Esophagus muscularis mucosa (tissue), 4 donors: Measurements from ENCODE around the gene SMPD2. TPM values are rescaled to one million over a fixed set of nuclear protein-coding genes. Genes with fewer than 3 reads are reported as not detected.

ENCODE experiments used
- DNase-seq: peaks from one replicate; pipeline ENCODE4 v3.0.0-alpha.2; 2017; ENCODE audit errors: extremely low spot score
- H3K27ac ChIP-seq, 4 donors: fragments of 200-600 bp; sonication (generic); replicated peaks in 1 of 4; 1 replicate in 3 of 4; 2 replicates in 1 of 4; pipeline ENCODE4 v1.5.1; 2016 to 2019; ENCODE audit warnings: mild to moderate bottlenecking in 1 of 4
- H3K27me3 ChIP-seq, 4 donors: fragments of 200-600 bp; sonication (generic); one replicate each; pipeline versions ENCODE4 v1.5.1 to v1.6.0; 2016 to 2019
- H3K36me3 ChIP-seq, 4 donors: fragments of 200-600 bp; sonication (generic); one replicate each; pipeline ENCODE4 v1.5.1; 2016 to 2019
- H3K4me1 ChIP-seq, 4 donors: fragments of 200-600 bp; sonication (generic); one replicate each; pipeline ENCODE4 v1.5.1; 2016 to 2019
- H3K4me3 ChIP-seq, 4 donors: fragments of 200-600 bp; sonication (generic); 1 replicate in 2 of 4; 2 replicates in 2 of 4; pipeline ENCODE4 v1.5.1; 2016 to 2019; ENCODE audit warnings: mild to moderate bottlenecking in 4 of 4, moderate library complexity in 1 of 4
- H3K9me3 ChIP-seq, 4 donors: fragments of 200-600 bp; sonication (generic); 1 replicate in 3 of 4; 2 replicates in 1 of 4; pipeline ENCODE4 v1.5.1; 2016 to 2019
- CTCF ChIP-seq, 3 experiments: fragments of 200-600 bp in 2 of 3; fragments of 450-650 bp in 1 of 3; sonication (generic) in 2 of 3; IDR thresholded peaks; one replicate each; pipeline ENCODE4 v1.5.1; 2017 to 2019; ENCODE audit warnings: antibody characterized with exemption in 3 of 3, mild to moderate bottlenecking in 2 of 3, moderate library complexity in 1 of 3
- EP300 ChIP-seq: sonication (generic); formaldehyde crosslinking; IDR thresholded peaks from one replicate; pipeline ENCODE4 v1.6.1; 2017; ENCODE audit warnings: antibody characterized with exemption
- POLR2A ChIP-seq: fragments of 450-650 bp; IDR thresholded peaks from one replicate; pipeline ENCODE4 v1.6.1; 2017; ENCODE audit warnings: antibody characterized with exemption, moderate library complexity, mild to moderate bottlenecking, low read depth
- POLR2AphosphoS5 ChIP-seq, 2 donors: sonication (generic); formaldehyde crosslinking; IDR thresholded peaks; one replicate each; pipeline ENCODE4 v1.6.1; 2017; ENCODE audit warnings: antibody characterized with exemption in 2 of 2
- WGBS: methylation state at CpG from one replicate; pipeline ENCODE4 v1.1.5; 2018; 5-methylcytosine and 5-hydroxymethylcytosine counted together
- intact Hi-C: fragments of 100-400 bp; cut with DNase I; formaldehyde crosslinking; loops from one replicate; pipeline ENCODE4 v1.15.1; 2023
- total RNA-seq, 4 donors: library from RNA; depleted of rRNA; stranded (reverse); fragments of >200 nt; gene quantifications; one replicate each; pipeline versions ENCODE4 v1.1.0 to v1.2.1, GENCODE V29; 2016

SMPD2 gene
- total RNA-seq, 4 donors from 2014 or later = 4.6 to 7.6 (median 6.4) TPM

GRCh38 chr6:109454496-109455436 is 14.2 kb downstream of the SMPD2 start:
- TF ChIP-seq POLR2AphosphoS5 (IDR thresholded peaks at IDR 0.05) = peak; percentile 31 to 32
- TF ChIP-seq EP300 = no peak
- peak overlapping the region; percentile 64 to 80 (median 76) for H3K27ac ChIP-seq
- peaks cover 20 to 33% (median 31%) of the 10 kb centered on the region in 4 donors for H3K4me1 ChIP-seq
- intact Hi-C loops = no loop called here
- 17% methylated on average over 30 of the region's 48 CpGs for whole genome bisulfite sequencing
- no peaks in the 10 kb centered on the region for H3K27me3 ChIP-seq
- H3K9me3 ChIP-seq = no peaks in the 10 kb centered on the region
- peak overlapping the region; percentile 65 to 90 (median 80) for H3K4me3 ChIP-seq
- H3K36me3 ChIP-seq = peaks cover 0 to 16% (median 13%) of the 10 kb centered on the region in 4 donors
- DNase-seq = no peak

- Histone ChIP-seq H3K27ac (peak within 1 kb of the TSS; percentile 64 to 80 (median 76)), H3K36me3 (peaks cover 0 to 16% (median 13%) of the 10 kb centered on the region in 4 donors), H3K4me1 (peaks cover 20 to 33% (median 31%) of the 10 kb centered on the region in 4 donors), H3K9me3 (no peaks in the 10 kb centered on the region), H3K4me3 (peak within 1 kb of the TSS; percentile 65 to 90 (median 80)), H3K27me3 (no peaks in the 10 kb centered on the region)
- WGBS = under 1% methylated on average over 30 of the region's 70 CpGs
- DNase-seq = no peak
- intact Hi-C loops = no loop called here
- peak in 1 of 3 experiments; percentile 45 for TF ChIP-seq CTCF (IDR thresholded peaks at IDR 0.05)
- TF ChIP-seq POLR2AphosphoS5 (IDR thresholded peaks at IDR 0.05) = peak; percentile 37 to 78
- no peak for TF ChIP-seq EP300
- no peak for TF ChIP-seq POLR2A
These were observed 15.1 kb downstream of the SMPD2 start, which contains the start of gene MICAL1 for GRCh38 chr6:109455437-109456110. Gene MICAL1, minus strand, starts transcription at chr6:109455772. Its CDS starts 1,576 bp downstream, at chr6:109454196.

- Histone ChIP-seq H3K4me3 (peak overlapping the region; percentile 65 to 90 (median 80)), H3K27me3 (no peaks in the 10 kb centered on the region), H3K27ac (peak overlapping the region; percentile 64 to 80 (median 76)), H3K9me3 (no peaks in the 10 kb centered on the region), H3K4me1 (peaks cover 20 to 33% (median 31%) of the 10 kb centered on the region in 4 donors), H3K36me3 (peaks cover 1 to 17% (median 14%) of the 10 kb centered on the region in 4 donors)
- no peak for DNase-seq
- no peak for TF ChIP-seq CTCF (IDR thresholded peaks at IDR 0.05)
- TF ChIP-seq EP300 = no peak
- WGBS = 10% methylated on average over 19 of the region's 38 CpGs
- intact Hi-C loops = no loop called here
These were observed 15.6 kb downstream of the SMPD2 start for GRCh38 chr6:109456111-109456583.

- WGBS = 76% methylated on average over 16 of the region's 16 CpGs
- Histone ChIP-seq H3K9me3 (no peaks in the 10 kb centered on the region), H3K27ac (peak overlapping the region; percentile 64 to 80 (median 76)), H3K36me3 (peaks cover 4 to 19% (median 12%) of the 10 kb centered on the region in 4 donors), H3K27me3 (no peaks in the 10 kb centered on the region), H3K4me1 (peaks cover 20 to 33% (median 31%) of the 10 kb centered on the region in 4 donors), H3K4me3 (peak overlapping the region; percentile 65 to 90 (median 80))
- TF ChIP-seq POLR2A = no peak
- TF ChIP-seq POLR2AphosphoS5 (IDR thresholded peaks at IDR 0.05) = peak; percentile 34 to 54
- no peak for TF ChIP-seq CTCF (IDR thresholded peaks at IDR 0.05)
- TF ChIP-seq EP300 = no peak
- DNase-seq = no peak
- intact Hi-C loops = no loop called here
These were observed 16.4 kb downstream of the SMPD2 start for GRCh38 chr6:109456710-109457561.
